T-helper 17 cell (primary cell): ENCODE results near the gene TBC1D22A. TPM values are rescaled to one million over a fixed set of nuclear protein-coding genes. Genes with fewer than 3 reads are reported as not detected.

Experiments
- ATAC-seq: fragments of 150-1000 bp; cut with Tn5 transposase; 2 replicates; pipeline ENCODE4 v1.10.0; 2021; ENCODE audit warnings: mild to moderate bottlenecking, moderate library complexity
- DNase-seq, 3 donors: peaks; one replicate each; pipeline versions ENCODE4 v3.0.0 to v3.0.0-alpha.2; 2020 to 2021
- H3K9me3 ChIP-seq: one replicate; pipeline ENCODE4 v1.7.0; 2013; ENCODE audit warnings: low read length, mild to moderate bottlenecking; ENCODE audit not compliant: control insufficient read depth, poor library complexity, severe bottlenecking
- H3K27ac Mint-ChIP-seq: one replicate; pipeline ENCODE4 v1.8.0; 2022; ENCODE audit warnings: mild to moderate bottlenecking, moderate library complexity, mixed read lengths
- H3K27me3 Mint-ChIP-seq: one replicate; pipeline ENCODE4 v1.8.0; 2022; ENCODE audit warnings: mixed read lengths
- H3K36me3 Mint-ChIP-seq: one replicate; pipeline ENCODE4 v1.8.0; 2022; ENCODE audit warnings: low read depth, mixed read lengths
- H3K4me1 Mint-ChIP-seq: one replicate; pipeline ENCODE4 v1.8.0; 2022; ENCODE audit warnings: mild to moderate bottlenecking, mixed read lengths
- H3K4me3 Mint-ChIP-seq: one replicate; pipeline ENCODE4 v1.8.0; 2022; ENCODE audit warnings: mild to moderate bottlenecking, moderate library complexity, mixed read lengths
- total RNA-seq, 4 donors: library from RNA in 2 of 4; stranded (reverse) in 2 of 4; gene quantifications; one replicate each; pipeline ENCODE4 v1.2.3 and lab custom pipeline; 2022 to 2026

Gene TBC1D22A
- total RNA-seq, 2 donors from 2014 or later: 42.1 to 43.8 TPM

GRCh38 chr22:46869329-46869728 lies 106.9 kb downstream of the TBC1D22A start:
- no peaks in the 10 kb centered on the region for H3K9me3 ChIP-seq
- H3K27me3 Mint-ChIP-seq: no peaks in the 10 kb centered on the region
- DNase-seq: no peak
- H3K4me1 Mint-ChIP-seq: peaks cover 11% of the 10 kb centered on the region
- ATAC-seq: no peak
- H3K4me3 Mint-ChIP-seq: no peak overlapping the region
- no peak overlapping the region for H3K27ac Mint-ChIP-seq
- H3K36me3 Mint-ChIP-seq: no peaks in the 10 kb centered on the region

- H3K36me3 Mint-ChIP-seq: no peaks in the 10 kb centered on the region
- DNase-seq (no peak), ATAC-seq (no peak)
- no peak overlapping the region for H3K27ac Mint-ChIP-seq
- peaks cover 12% of the 10 kb centered on the region for H3K4me1 Mint-ChIP-seq
- H3K9me3 ChIP-seq: no peaks in the 10 kb centered on the region
- H3K4me3 Mint-ChIP-seq: no peak overlapping the region
- no peaks in the 10 kb centered on the region for H3K27me3 Mint-ChIP-seq
These were observed 107.5 kb downstream of the TBC1D22A start for GRCh38 chr22:46869831-46870441.

DNA sequence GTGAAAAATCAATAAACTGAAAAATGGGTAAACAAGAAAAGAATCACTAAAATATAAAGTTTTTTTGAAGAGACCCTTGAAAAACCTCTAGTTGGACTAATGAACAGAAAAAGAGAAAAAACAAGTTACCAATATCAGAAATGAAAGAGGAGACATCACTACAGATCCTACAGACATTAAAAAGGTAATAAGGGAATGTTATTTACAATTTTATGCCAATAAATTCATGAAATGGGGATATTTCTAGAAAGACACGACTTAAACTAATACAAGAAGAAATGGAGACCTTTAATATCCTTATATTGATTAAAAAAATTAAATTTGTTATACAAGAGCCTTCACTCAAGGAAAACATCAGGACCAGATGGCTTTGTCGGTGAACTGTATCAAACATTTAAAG lies 109.4 kb downstream of the TBC1D22A start:
- H3K27ac Mint-ChIP-seq: no peak overlapping the region
- H3K27me3 Mint-ChIP-seq: no peaks in the 10 kb centered on the region
- no peaks in the 10 kb centered on the region for H3K9me3 ChIP-seq
- no peak overlapping the region for H3K4me3 Mint-ChIP-seq
- ATAC-seq (no peak), DNase-seq (no peak)
- H3K36me3 Mint-ChIP-seq: no peaks in the 10 kb centered on the region
- peaks cover 12% of the 10 kb centered on the region for H3K4me1 Mint-ChIP-seq

- H3K4me1 Mint-ChIP-seq: peaks cover 19% of the 10 kb centered on the region
- no peaks in the 10 kb centered on the region for H3K9me3 ChIP-seq
- ATAC-seq: no peak
- DNase-seq: no peak
- H3K27me3 Mint-ChIP-seq: no peaks in the 10 kb centered on the region
- H3K36me3 Mint-ChIP-seq: no peaks in the 10 kb centered on the region
- H3K4me3 Mint-ChIP-seq: no peak overlapping the region
- no peak overlapping the region for H3K27ac Mint-ChIP-seq
These were observed 112.6 kb downstream of the TBC1D22A start for GRCh38 chr22:46875089-46875488.

GRCh38 chr22:46876357-46876934 lies 114.0 kb downstream of the TBC1D22A start:
- H3K36me3 Mint-ChIP-seq: peaks cover 3% of the 10 kb centered on the region
- H3K4me3 Mint-ChIP-seq: no peak overlapping the region
- no peaks in the 10 kb centered on the region for H3K9me3 ChIP-seq
- H3K4me1 Mint-ChIP-seq: peaks cover 31% of the 10 kb centered on the region
- H3K27ac Mint-ChIP-seq: peak overlapping the region; percentile 64
- DNase-seq (no peak), ATAC-seq (no peak)
- H3K27me3 Mint-ChIP-seq: no peaks in the 10 kb centered on the region

GRCh38 chr22:46878191-46878948 lies 115.9 kb downstream of the TBC1D22A start:
- Mint-ChIP-seq H3K27ac (peak overlapping the region; percentile 64), H3K4me1 (peaks cover 40% of the 10 kb centered on the region), H3K36me3 (peaks cover 3% of the 10 kb centered on the region), H3K27me3 (no peaks in the 10 kb centered on the region), H3K4me3 (no peak overlapping the region)
- no peak for ATAC-seq
- no peak for DNase-seq
- H3K9me3 ChIP-seq: no peaks in the 10 kb centered on the region

DNA sequence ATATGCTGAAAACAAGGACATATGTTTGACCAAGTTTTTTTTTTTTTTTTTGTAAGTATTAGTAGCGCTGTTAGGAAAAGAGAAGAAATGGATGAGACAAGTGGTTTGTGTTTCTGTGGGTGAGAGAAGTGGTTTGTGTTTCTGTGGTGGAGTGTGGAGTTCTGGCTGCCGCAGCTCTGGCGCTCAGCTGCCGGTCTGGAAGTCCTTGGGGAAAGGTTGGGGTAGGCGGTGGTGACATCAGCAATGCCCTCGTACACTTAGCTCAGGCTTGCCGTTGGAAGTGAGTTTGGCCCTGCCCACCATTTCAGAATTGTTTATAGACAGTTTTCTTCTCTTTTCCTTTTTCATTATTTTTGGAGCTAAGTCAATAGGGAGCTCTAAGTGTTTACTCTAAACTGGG lies 116.6 kb downstream of the TBC1D22A start:
- Mint-ChIP-seq H3K36me3 (peaks cover 7% of the 10 kb centered on the region), H3K4me3 (no peak overlapping the region), H3K27me3 (no peaks in the 10 kb centered on the region), H3K27ac (no peak overlapping the region), H3K4me1 (peaks cover 39% of the 10 kb centered on the region)
- H3K9me3 ChIP-seq: no peaks in the 10 kb centered on the region
- no peak for ATAC-seq
- no peak for DNase-seq

DNA sequence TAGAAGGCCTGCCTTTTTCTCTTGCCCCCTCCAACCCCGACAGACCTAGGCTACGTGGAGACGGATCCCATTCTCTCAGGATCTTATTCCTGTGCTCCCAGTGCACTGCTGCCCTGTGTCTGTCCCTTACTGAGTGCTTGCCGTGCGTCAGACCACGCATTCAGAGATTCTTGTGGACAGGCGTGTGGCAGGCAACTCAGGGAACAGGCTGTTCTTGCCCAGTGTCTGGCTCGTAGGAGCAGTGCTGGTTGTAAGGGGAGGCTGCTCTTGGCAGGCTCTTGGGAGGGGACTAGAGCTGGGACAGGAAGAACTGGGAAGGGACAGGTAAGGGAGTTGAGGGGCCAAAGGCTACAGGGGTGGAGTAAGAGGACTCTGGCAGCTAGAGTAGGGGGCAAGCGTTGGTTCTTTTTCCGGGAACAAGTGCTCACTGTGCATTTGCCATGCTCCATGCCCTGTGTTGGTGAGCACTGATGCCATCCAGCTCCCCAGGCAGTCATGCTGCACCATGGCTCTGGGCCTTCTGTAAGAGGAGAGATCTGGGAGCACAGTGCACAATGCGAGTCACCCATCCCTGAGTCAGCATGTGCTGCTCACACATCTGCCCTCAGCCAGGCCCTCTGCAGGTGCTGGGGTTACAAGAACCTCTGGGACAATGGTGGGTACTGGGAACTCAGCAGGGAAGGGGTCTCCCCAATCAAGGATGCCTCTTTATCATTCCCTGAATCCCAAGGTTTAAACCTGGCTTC lies 119.1 kb downstream of the TBC1D22A start:
- H3K27me3 Mint-ChIP-seq: no peaks in the 10 kb centered on the region
- no peak for DNase-seq
- no peak for ATAC-seq
- H3K36me3 Mint-ChIP-seq: peaks cover 10% of the 10 kb centered on the region
- peaks cover 38% of the 10 kb centered on the region for H3K4me1 Mint-ChIP-seq
- no peak overlapping the region for H3K4me3 Mint-ChIP-seq
- peak overlapping the region; percentile 41 for H3K27ac Mint-ChIP-seq
- no peaks in the 10 kb centered on the region for H3K9me3 ChIP-seq

- no peaks in the 10 kb centered on the region for H3K9me3 ChIP-seq
These were observed 120.9 kb downstream of the TBC1D22A start for GRCh38 chr22:46883092-46883910.

GRCh38 chr22:46884365-46884764 lies 121.9 kb downstream of the TBC1D22A start:
- Mint-ChIP-seq H3K27ac (no peak overlapping the region), H3K27me3 (no peaks in the 10 kb centered on the region), H3K4me1 (peaks cover 36% of the 10 kb centered on the region), H3K36me3 (peaks cover 13% of the 10 kb centered on the region), H3K4me3 (no peak overlapping the region)
- DNase-seq (no peak), ATAC-seq (no peak)
- no peaks in the 10 kb centered on the region for H3K9me3 ChIP-seq

More at GRCh38 chr22:46883092-46883910, 120.9 kb downstream of the TBC1D22A start:
- Mint-ChIP-seq H3K27me3 (no peaks in the 10 kb centered on the region), H3K36me3 (peaks cover 13% of the 10 kb centered on the region), H3K4me1 (peaks cover 36% of the 10 kb centered on the region), H3K27ac (no peak overlapping the region), H3K4me3 (no peak overlapping the region)
- ATAC-seq: no peak
- DNase-seq: no peak

DNA sequence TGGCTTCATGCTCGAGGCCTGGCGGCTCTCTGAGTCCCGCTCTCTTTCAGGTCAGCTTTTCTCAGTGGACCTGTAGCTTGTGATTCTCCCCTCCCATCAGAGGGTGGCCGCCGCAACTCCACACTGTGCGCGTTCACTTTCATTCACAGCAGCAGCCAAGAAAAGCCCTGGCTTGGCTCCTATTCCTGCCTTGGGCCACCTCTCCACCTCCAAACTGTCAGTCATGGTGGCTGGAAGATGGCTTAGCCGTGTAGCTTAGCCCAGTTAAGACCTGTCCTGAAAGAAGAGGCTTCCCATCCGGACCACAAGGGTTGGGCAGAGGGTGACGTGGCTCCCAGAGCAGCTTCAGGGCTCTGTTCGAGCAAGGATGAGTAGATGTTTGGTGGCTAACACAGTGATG lies 125.5 kb downstream of the TBC1D22A start:
- DNase-seq: no peak
- no peaks in the 10 kb centered on the region for H3K27me3 Mint-ChIP-seq
- peaks cover 9% of the 10 kb centered on the region for H3K36me3 Mint-ChIP-seq
- no peak overlapping the region for H3K27ac Mint-ChIP-seq
- no peak overlapping the region for H3K4me3 Mint-ChIP-seq
- ATAC-seq: no peak
- H3K9me3 ChIP-seq: no peaks in the 10 kb centered on the region
- H3K4me1 Mint-ChIP-seq: peaks cover 10% of the 10 kb centered on the region

- Mint-ChIP-seq H3K27me3 (no peaks in the 10 kb centered on the region), H3K27ac (peak overlapping the region; percentile 19), H3K4me3 (no peak overlapping the region), H3K36me3 (peaks cover 10% of the 10 kb centered on the region), H3K4me1 (peaks cover 13% of the 10 kb centered on the region)
- H3K9me3 ChIP-seq: no peaks in the 10 kb centered on the region
- no peak for ATAC-seq
- no peak for DNase-seq
These were observed 128.4 kb downstream of the TBC1D22A start for GRCh38 chr22:46890819-46891218.
